Calu3 (cell line): ENCODE results near the gene FRMD7. TPM values are rescaled to one million over a fixed set of nuclear protein-coding genes. Genes with fewer than 3 reads are reported as not detected.

ENCODE experiments used
- BruUV-seq: library from RNA; stranded (reverse); fragments of 400-500 nt; replicated peaks from 2 replicates; lab custom pipeline; 2021; lab: Mats Ljungman, UMichigan
- CTCF ChIA-PET: fragments of 300-600 bp; sonication (Branson Sonifier 250); formaldehyde crosslinking; loops from one replicate; lab custom pipeline; 2022; ENCODE audit warnings: antibody characterized with exemption; lab: Charles Lee
- DNase-seq: peaks from one replicate; pipeline ENCODE4 v3.0.0; 2022
- H3K27ac Mint-ChIP-seq: one replicate; pipeline ENCODE4 v1.8.0; 2022; ENCODE audit warnings: mixed read lengths; ENCODE audit not compliant: unreplicated experiment
- H3K27me3 Mint-ChIP-seq: one replicate; pipeline ENCODE4 v1.8.0; 2022; ENCODE audit warnings: mixed read lengths; ENCODE audit not compliant: unreplicated experiment
- H3K36me3 Mint-ChIP-seq: one replicate; pipeline ENCODE4 v1.8.0; 2022; ENCODE audit warnings: mild to moderate bottlenecking, moderate library complexity, mixed read lengths; ENCODE audit not compliant: insufficient read depth, unreplicated experiment
- H3K4me1 Mint-ChIP-seq: one replicate; pipeline ENCODE4 v1.8.0; 2022; ENCODE audit warnings: mild to moderate bottlenecking, low read depth, mixed read lengths; ENCODE audit not compliant: unreplicated experiment
- H3K4me3 Mint-ChIP-seq: one replicate; pipeline ENCODE4 v1.8.0; 2022; ENCODE audit warnings: mild to moderate bottlenecking, low read depth, moderate library complexity, mixed read lengths; ENCODE audit not compliant: unreplicated experiment
- H3K9me3 Mint-ChIP-seq: one replicate; pipeline ENCODE4 v1.8.0; 2022; ENCODE audit warnings: low read depth, mixed read lengths; ENCODE audit not compliant: unreplicated experiment
- intact Hi-C: fragments of 100-400 bp; cut with micrococcal nuclease; formaldehyde crosslinking; loops from one replicate; pipeline ENCODE4 v1.10.0; 2022; ENCODE audit not compliant: unreplicated experiment
- total RNA-seq: library from RNA; stranded (reverse); gene quantifications from 2 replicates; pipeline ENCODE4 v1.2.3, GENCODE V29; 2022
- TF ChIP-seq, protein P1 (sequence below): fragments of 200-600 bp; IDR thresholded peaks from one replicate; pipeline ENCODE4 v1.8.0; 2022; ENCODE audit warnings: antibody characterized with exemption; ENCODE audit not compliant: unreplicated experiment

Gene FRMD7
- total RNA-seq, 1 experiment from 2014 or later: not detected

DNA sequence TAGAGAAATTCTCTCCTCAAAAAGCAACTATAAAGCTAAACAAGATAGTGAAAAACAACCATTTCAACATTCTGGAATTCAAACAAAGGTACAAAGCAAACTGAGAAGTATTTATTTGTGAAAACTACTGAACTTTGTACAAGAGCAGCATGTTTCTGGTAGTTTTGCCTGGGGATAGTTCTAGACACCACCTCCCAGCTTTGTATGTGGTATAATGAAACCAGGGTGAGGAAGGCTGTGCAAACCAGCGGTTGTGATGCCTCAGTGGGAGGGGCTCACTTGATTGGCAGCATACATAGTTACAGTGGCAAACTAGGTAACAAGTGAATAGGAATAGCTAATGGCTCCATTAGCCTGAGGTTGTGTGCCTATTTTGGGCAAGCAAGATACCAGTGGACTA is 18.6 kb upstream of the FRMD7 start:
- no peaks in the 10 kb centered on the region for H3K9me3 Mint-ChIP-seq
- H3K27ac Mint-ChIP-seq: no peak overlapping the region
- no peak overlapping the region for H3K4me3 Mint-ChIP-seq
- no TSS peak for BruUV-seq
- CTCF ChIA-PET: interaction anchor here (0.6 kb wide), 1 partner anchor 640 kb away, joined by 3 read pairs; no protein-coding TSS in a partner anchor
- no peak for DNase-seq
- H3K4me1 Mint-ChIP-seq: no peaks in the 10 kb centered on the region
- intact Hi-C loops: no loop called here
- TF ChIP-seq, protein P1, sequence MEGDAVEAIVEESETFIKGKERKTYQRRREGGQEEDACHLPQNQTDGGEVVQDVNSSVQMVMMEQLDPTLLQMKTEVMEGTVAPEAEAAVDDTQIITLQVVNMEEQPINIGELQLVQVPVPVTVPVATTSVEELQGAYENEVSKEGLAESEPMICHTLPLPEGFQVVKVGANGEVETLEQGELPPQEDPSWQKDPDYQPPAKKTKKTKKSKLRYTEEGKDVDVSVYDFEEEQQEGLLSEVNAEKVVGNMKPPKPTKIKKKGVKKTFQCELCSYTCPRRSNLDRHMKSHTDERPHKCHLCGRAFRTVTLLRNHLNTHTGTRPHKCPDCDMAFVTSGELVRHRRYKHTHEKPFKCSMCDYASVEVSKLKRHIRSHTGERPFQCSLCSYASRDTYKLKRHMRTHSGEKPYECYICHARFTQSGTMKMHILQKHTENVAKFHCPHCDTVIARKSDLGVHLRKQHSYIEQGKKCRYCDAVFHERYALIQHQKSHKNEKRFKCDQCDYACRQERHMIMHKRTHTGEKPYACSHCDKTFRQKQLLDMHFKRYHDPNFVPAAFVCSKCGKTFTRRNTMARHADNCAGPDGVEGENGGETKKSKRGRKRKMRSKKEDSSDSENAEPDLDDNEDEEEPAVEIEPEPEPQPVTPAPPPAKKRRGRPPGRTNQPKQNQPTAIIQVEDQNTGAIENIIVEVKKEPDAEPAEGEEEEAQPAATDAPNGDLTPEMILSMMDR: no peak
- no peaks in the 10 kb centered on the region for H3K36me3 Mint-ChIP-seq
- H3K27me3 Mint-ChIP-seq: peaks cover 25% of the 10 kb centered on the region

DNA sequence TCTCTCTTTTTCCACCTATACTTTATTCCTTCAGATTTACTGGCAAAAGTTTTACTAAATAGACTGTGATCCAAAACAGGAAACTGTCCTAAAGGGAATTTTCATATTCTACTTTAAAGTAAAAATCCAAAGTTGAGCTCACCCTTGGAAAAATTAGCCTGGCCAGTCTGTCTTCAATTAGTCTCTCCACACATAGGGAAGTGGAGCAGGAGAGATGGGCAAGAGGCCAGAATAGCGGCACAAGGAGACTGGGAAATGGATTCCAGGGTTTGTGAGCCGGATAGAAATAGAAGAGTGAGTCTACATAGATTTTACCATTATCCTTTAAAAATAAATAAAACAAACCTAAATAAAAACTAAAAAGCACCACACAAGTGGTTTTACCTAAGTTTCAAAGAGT is 16.2 kb upstream of the FRMD7 start:
- CTCF ChIA-PET: no interaction called here
- Mint-ChIP-seq H3K4me1 (no peaks in the 10 kb centered on the region), H3K9me3 (no peaks in the 10 kb centered on the region), H3K36me3 (no peaks in the 10 kb centered on the region), H3K27me3 (peaks cover 13% of the 10 kb centered on the region), H3K27ac (no peak overlapping the region), H3K4me3 (no peak overlapping the region)
- no TSS peak for BruUV-seq
- intact Hi-C loops: no loop called here
- DNase-seq: no peak
- TF ChIP-seq, protein P1: no peak

DNA sequence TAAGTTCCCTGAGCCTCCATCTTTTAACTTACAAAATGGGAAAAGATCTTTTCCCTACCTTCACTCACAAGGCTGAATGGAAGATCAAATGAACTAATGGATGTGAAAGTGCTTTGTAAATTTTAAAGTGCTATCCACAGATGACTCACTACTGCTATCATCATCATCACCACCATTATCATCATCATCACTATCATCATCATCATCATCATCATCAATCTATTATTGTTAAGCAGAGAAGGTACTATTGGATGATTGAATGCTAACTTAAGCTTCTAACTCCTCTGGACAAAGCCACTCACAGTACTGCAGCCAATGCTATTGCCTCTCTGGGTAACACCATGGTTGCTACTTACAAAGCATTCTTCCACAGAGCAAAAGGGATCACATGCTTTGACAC is 1.9 kb downstream of the FRMD7 start:
- Mint-ChIP-seq H3K4me1 (no peaks in the 10 kb centered on the region), H3K9me3 (peaks cover 4% of the 10 kb centered on the region), H3K27ac (no peak overlapping the region), H3K27me3 (no peaks in the 10 kb centered on the region), H3K4me3 (no peak overlapping the region), H3K36me3 (no peaks in the 10 kb centered on the region)
- DNase-seq: no peak
- CTCF ChIA-PET: interaction anchor here (0.7 kb wide), 1 partner anchor 545 kb away, joined by 3 read pairs; no protein-coding TSS in a partner anchor
- intact Hi-C loops: no loop called here
- no TSS peak for BruUV-seq
- TF ChIP-seq, protein P1: no peak

DNA sequence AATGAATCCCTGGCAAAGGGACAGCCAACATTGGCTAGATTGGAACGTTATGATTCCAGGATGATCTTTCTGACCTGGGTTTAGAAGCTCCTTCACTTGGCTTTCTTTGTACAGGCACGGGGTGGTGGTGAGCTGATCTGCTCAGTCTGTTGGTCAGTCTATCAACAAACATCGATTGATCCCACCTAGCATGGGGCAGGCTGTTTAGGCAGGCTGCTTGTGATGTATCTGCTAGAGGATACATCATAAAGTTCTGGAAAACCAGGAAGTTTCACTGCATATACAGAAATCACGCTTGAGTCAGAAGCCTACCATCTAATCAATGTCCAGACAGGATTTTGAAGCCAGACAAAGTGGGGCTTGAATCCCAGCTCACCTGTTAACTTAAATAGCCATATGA is 6.9 kb downstream of the FRMD7 start:
- TF ChIP-seq, protein P1: no peak
- Mint-ChIP-seq H3K27ac (no peak overlapping the region), H3K36me3 (no peaks in the 10 kb centered on the region), H3K27me3 (no peaks in the 10 kb centered on the region), H3K4me1 (peaks cover 27% of the 10 kb centered on the region), H3K4me3 (no peak overlapping the region), H3K9me3 (peaks cover 4% of the 10 kb centered on the region)
- no TSS peak for BruUV-seq
- intact Hi-C loops: no loop called here
- DNase-seq: no peak
- CTCF ChIA-PET: no interaction called here
